Panc1 (cell line): ENCODE results near the gene CSNK1G1. TPM values are rescaled to one million over a fixed set of nuclear protein-coding genes. Genes with fewer than 3 reads are reported as not detected.
A peak's percentile ranks its signal among the peaks of the same experiment; 100 is the strongest.
"Not testable (repeated sequence)": the region's sequence is repeated elsewhere in the genome, so short reads cannot be mapped to it uniquely, and the experiment has no call there.

ENCODE experiments used
- ATAC-seq: fragments of 200-7000 bp; cut with Tn5 transposase; 2 replicates; pipeline ENCODE4 v1.9.1; 2020; ENCODE audit warnings: mild to moderate bottlenecking, moderate library complexity
- BruUV-seq: library from RNA; stranded (reverse); fragments of 400-500 nt; replicated peaks from 2 replicates; lab custom pipeline; 2021; lab: Mats Ljungman, UMichigan
- CTCF ChIA-PET: fragments of 300-600 bp; sonication (Branson Sonifier 250); formaldehyde crosslinking; loops from one replicate; lab custom pipeline; 2022; ENCODE audit warnings: antibody characterized with exemption; lab: Charles Lee
- POLR2A ChIA-PET: fragments of 300-600 bp; sonication (Branson Sonifier 250); formaldehyde crosslinking; loops from one replicate; lab custom pipeline; 2022; ENCODE audit warnings: antibody characterized with exemption; lab: Charles Lee
- DNase-seq: peaks from one replicate; pipeline ENCODE4 v3.0.0-alpha.2; 2010; ENCODE audit warnings: low read depth, low spot score
- H3K27ac ChIP-seq: 2 replicates; pipeline ENCODE4 v1.5.1; 2011; ENCODE audit warnings: mild to moderate bottlenecking, low read length, inconsistent platforms
- H3K27me3 ChIP-seq: fragments of 200-500 bp; sonication (Bioruptor generic); 2 replicates; pipeline ENCODE4 v1.6.0; 2014; ENCODE audit warnings: low read length, inconsistent platforms; ENCODE audit not compliant: control insufficient read depth, insufficient read depth
- H3K36me3 ChIP-seq: fragments of 200-500 bp; sonication (Bioruptor generic); 2 replicates; pipeline ENCODE4 v1.5.1; 2014; ENCODE audit warnings: inconsistent platforms, mild to moderate bottlenecking, low read length, moderate library complexity; ENCODE audit not compliant: control insufficient read depth, insufficient read depth
- H3K4me1 ChIP-seq: 2 replicates; pipeline ENCODE4 v1.5.1; 2011; ENCODE audit warnings: inconsistent platforms, mild to moderate bottlenecking, low read length, moderate library complexity; ENCODE audit not compliant: control insufficient read depth, insufficient read depth
- H3K4me3 ChIP-seq, 2 experiments: 2 replicates each; pipeline ENCODE4 v1.5.1; 2011 to 2012; ENCODE audit warnings: low read depth in 2 of 2, low read length in 2 of 2, mild to moderate bottlenecking in 2 of 2, inconsistent platforms in 1 of 2, moderate library complexity in 1 of 2
- H3K9me3 ChIP-seq: fragments of 200-500 bp; sonication (Bioruptor generic); 2 replicates; pipeline ENCODE4 v1.5.1; 2014; ENCODE audit warnings: low read depth, mild to moderate bottlenecking, inconsistent platforms, low read length, moderate library complexity; ENCODE audit not compliant: control insufficient read depth, insufficient read depth
- CTCF ChIP-seq: fragments of 450-650 bp; IDR thresholded peaks from 2 replicates; pipeline ENCODE4 v1.5.1; 2017; ENCODE audit warnings: mild to moderate bottlenecking
- POLR2AphosphoS5 ChIP-seq: IDR thresholded peaks from 2 replicates; pipeline ENCODE4 v1.6.1; 2012; ENCODE audit warnings: mild to moderate bottlenecking, low read depth, low read length, moderate library complexity
- SIN3A ChIP-seq: IDR thresholded peaks from 2 replicates; pipeline ENCODE4 v1.6.1; 2012; ENCODE audit warnings: low read depth, mild to moderate bottlenecking, low read length, moderate library complexity, borderline replicate concordance; ENCODE audit not compliant: insufficient read depth
- TCF7L2 ChIP-seq: IDR thresholded peaks from 2 replicates; pipeline ENCODE4 v1.6.1; 2011; ENCODE audit warnings: mild to moderate bottlenecking, low read depth, low read length, inconsistent platforms
- in situ Hi-C: cut with HindIII; loops from 2 replicates; pipeline ENCODE4 v1.10.0; 2016; ENCODE audit warnings: low sequenced_read_pairs, low pct_unique_long_range_greater_than_20kb
- intact Hi-C: fragments of 100-400 bp; cut with micrococcal nuclease; formaldehyde crosslinking; loops from one replicate; pipeline ENCODE4 v1.10.0; 2022; ENCODE audit not compliant: unreplicated experiment
- total RNA-seq: library from RNA; stranded (reverse); gene quantifications from one replicate; pipeline ENCODE4 v1.2.1, GENCODE V29; 2021; ENCODE audit not compliant: unreplicated experiment
- TF ChIP-seq, protein P1 (sequence below), 2 experiments: IDR thresholded peaks; 2 replicates each; pipeline ENCODE4 v1.6.1; 2011 to 2012; ENCODE audit warnings: low read depth in 2 of 2, control low read depth in 1 of 2, low read length in 1 of 2, mild to moderate bottlenecking in 1 of 2, moderate library complexity in 1 of 2; ENCODE audit not compliant: insufficient read depth in 1 of 2

Gene CSNK1G1
- total RNA-seq, 1 experiment from 2014 or later = 22.8 TPM

- Histone ChIP-seq H3K4me1 (peaks cover 11% of the 10 kb centered on the region), H3K9me3 (no peaks in the 10 kb centered on the region), H3K27ac (peak overlapping the region; percentile 76), H3K27me3 (no peaks in the 10 kb centered on the region), H3K36me3 (peaks cover 4% of the 10 kb centered on the region; the same call in 1 of the 2 replicates), H3K4me3 (peak overlapping the region; percentile 68 to 85)
- POLR2A ChIA-PET = no interaction called here
- CTCF ChIA-PET = no interaction called here
- BruUV-seq = no TSS peak
- intact Hi-C loops (no loop called here), in situ Hi-C loops (no loop called here)
- no peak for ATAC-seq
- DNase-seq = no peak
- no peak for TF ChIP-seq TCF7L2
Observed at GRCh38 chr15:64379216-64379960, 23.4 kb upstream of the CSNK1G1 start.

DNA sequence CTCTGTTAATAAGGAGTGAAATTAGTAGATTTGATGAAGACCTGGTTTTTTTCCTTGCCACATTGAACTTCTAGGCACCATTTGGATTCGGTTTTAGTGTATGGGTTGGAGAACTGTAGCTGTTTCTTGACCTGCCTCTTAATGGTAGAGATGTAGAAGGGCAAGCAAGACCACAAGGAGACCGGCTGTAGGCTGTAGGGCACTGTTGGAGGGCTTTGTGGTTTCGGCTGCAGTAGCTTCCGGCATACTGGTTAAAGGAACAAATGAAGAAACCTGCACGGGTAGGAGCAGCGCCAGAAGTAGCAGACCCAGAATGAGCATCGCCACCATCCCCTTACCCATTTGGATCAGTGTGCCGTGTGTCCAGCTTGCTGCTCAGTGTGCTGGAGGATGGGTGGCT lies 17.4 kb upstream of the CSNK1G1 start:
- BruUV-seq = no TSS peak
- H3K4me1 ChIP-seq = no peaks in the 10 kb centered on the region
- ChIA-PET CTCF (no interaction called here), POLR2A (interaction anchor here (0.6 kb wide), 1 partner anchor 22 kb away, joined by 3 read pairs; no protein-coding TSS in a partner anchor)
- ATAC-seq (no peak), DNase-seq (no peak)
- H3K9me3 ChIP-seq = no peaks in the 10 kb centered on the region
- in situ Hi-C loops = no loop called here
- H3K27me3 ChIP-seq = no peaks in the 10 kb centered on the region
- H3K27ac ChIP-seq = no peak overlapping the region
- no peak overlapping the region for H3K4me3 ChIP-seq
- intact Hi-C loops = no loop called here
- H3K36me3 ChIP-seq = peaks cover 4% of the 10 kb centered on the region; the same call in 1 of the 2 replicates
- TF ChIP-seq TCF7L2 (no peak), SIN3A (no peak), POLR2AphosphoS5 (no peak), CTCF (no peak)
- TF ChIP-seq, protein P1, sequence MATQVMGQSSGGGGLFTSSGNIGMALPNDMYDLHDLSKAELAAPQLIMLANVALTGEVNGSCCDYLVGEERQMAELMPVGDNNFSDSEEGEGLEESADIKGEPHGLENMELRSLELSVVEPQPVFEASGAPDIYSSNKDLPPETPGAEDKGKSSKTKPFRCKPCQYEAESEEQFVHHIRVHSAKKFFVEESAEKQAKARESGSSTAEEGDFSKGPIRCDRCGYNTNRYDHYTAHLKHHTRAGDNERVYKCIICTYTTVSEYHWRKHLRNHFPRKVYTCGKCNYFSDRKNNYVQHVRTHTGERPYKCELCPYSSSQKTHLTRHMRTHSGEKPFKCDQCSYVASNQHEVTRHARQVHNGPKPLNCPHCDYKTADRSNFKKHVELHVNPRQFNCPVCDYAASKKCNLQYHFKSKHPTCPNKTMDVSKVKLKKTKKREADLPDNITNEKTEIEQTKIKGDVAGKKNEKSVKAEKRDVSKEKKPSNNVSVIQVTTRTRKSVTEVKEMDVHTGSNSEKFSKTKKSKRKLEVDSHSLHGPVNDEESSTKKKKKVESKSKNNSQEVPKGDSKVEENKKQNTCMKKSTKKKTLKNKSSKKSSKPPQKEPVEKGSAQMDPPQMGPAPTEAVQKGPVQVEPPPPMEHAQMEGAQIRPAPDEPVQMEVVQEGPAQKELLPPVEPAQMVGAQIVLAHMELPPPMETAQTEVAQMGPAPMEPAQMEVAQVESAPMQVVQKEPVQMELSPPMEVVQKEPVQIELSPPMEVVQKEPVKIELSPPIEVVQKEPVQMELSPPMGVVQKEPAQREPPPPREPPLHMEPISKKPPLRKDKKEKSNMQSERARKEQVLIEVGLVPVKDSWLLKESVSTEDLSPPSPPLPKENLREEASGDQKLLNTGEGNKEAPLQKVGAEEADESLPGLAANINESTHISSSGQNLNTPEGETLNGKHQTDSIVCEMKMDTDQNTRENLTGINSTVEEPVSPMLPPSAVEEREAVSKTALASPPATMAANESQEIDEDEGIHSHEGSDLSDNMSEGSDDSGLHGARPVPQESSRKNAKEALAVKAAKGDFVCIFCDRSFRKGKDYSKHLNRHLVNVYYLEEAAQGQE (IDR thresholded peaks at IDR 0.05; ENCODE audit: insufficient read depth in 1 of 2, low read depth in 2 of 2, low read length in 1 of 2) = no peak

- intact Hi-C loops, H3K27ac ChIP-seq, ATAC-seq: not testable (repeated sequence)
Observed at GRCh38 chr15:64371383-64371782, 15.4 kb upstream of the CSNK1G1 start.

More at GRCh38 chr15:64371383-64371782, 15.4 kb upstream of the CSNK1G1 start:
- H3K36me3 ChIP-seq, H3K9me3 ChIP-seq, H3K4me1 ChIP-seq, POLR2A ChIA-PET, CTCF ChIA-PET, H3K27me3 ChIP-seq, BruUV-seq, H3K4me3 ChIP-seq, DNase-seq, in situ Hi-C loops: not testable (repeated sequence)
